Globus pallidus (tissue), 1 donor: ENCODE data around the gene ANKS1B.
"Not testable (repeated sequence)": the region's sequence is repeated elsewhere in the genome, so short reads cannot be mapped to it uniquely, and the experiment has no call there.

Experiments
- DNase-seq: peaks from one replicate; pipeline ENCODE4 v3.0.0-alpha.2; 2015; ENCODE audit warnings: low spot score

ANKS1B gene

DNA sequence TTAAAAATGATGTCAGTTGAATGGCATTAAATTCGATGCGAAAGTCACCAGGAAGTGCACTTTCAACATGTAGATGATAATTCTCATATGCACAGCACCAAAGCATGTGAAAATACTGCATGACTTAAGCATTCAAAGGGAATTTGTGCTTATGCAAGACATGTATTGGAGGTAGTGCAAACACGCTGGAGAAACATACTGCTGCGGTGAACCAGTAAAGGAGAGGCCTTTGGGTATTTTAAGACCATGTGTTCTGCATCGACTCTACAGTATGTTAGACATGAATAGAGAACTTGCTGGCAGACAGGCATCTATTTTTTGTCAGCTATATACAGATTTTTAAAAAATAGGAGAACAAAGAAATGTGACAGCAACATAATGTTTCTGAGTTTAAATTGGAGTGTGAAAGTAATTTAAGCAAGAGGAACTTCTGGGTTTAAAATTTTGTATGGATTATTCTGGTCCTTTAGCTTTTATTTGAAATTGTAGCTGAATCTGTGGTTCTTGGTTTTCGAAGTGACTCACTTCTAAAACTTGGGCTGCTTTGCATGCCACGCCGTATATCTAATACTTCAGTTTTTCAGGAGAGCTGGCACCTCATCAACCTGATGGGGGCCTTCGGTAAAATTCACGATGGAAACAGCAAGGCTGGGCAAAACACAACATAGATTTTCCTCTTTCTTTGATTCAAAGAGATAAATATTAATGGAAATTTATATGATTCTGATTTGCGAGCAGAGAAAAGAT, 930.9 kb downstream of the ANKS1B start:
- DNase-seq: no peak

DNA sequence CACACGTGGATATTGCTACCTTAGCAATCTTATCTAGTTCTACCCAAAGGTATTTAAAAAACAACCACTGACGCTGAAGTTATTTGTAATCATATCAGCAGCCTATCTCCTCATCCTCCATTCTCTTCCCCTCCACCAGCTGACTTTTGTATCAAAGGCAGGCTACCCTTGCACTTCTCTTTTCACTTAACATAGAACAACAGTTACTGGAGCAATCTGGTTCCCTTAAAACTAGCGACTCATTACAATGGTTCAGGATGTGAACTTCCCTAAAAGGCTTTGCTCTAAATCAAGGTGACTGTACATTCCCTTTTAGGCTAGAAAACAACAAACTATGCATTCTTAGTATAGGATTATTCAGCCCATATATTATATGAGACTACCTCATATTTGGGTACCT, 935.0 kb downstream of the ANKS1B start:
- no peak for DNase-seq

DNA sequence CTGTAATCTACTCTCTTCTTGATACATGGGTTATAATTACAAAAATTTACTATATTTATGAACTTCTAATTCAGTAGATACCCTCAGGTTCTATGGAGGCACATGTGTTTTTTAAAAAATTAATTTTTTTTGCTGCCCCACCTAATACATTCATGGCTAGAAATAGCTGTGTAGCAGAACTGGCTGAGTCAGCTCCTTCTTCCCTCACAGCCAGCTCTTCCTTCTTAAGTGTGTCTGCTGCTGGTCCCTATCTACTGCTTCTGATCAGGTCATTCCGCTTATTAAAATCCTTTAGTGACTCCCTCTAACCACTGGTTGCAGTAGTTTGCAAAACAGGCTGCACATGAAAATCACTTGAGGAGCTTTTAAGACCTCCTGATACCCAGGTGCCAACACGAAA, 939.6 kb downstream of the ANKS1B start:
- no peak for DNase-seq

DNA sequence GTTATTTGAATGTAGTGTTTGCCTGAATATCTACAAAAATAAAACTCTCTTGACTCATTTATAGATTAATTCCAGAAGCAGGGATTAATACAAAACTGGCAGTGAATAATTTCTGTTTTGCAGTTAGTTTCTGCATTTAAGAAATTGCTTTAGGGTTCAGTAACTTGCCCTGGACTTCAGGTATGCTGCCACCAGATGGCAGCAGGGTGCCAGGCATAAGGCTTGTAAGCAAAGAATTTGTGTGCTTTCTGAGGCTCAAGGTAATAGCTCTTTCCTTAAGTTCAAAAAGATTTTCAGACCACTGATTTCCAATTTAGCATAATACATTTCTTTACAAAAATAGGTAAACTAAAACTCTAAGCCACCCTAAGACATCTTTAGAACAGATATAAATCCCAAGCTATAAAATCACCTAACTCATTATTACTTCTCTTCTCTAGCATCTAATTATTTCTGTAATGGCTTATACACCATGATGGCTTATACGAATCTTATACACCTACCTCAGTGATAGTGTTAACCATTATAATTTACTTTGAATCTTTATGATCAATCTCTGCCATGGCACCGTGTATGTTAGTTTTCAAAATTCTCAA, 941.3 kb downstream of the ANKS1B start:
- DNase-seq: peak; percentile 51

DNA sequence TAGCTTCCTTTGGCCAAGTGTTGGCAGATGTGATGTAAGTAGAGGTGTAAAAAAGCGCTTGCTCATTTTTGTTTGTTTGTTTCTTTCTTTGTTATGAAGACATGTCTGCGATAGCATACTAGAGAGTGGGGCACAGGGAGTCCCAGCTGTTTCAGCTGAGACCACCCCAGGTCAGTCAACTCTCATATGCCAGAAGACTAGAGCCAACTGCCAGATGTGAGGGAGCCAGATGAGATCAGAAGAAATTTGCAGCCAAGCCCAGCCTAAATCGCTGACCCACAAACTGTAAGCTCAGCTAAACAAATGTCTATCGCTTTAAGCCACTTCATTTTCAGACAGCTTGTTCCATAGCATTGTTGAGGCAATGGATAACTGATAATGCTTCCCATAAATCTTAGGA, 942.5 kb downstream of the ANKS1B start:
- DNase-seq: no peak

DNA sequence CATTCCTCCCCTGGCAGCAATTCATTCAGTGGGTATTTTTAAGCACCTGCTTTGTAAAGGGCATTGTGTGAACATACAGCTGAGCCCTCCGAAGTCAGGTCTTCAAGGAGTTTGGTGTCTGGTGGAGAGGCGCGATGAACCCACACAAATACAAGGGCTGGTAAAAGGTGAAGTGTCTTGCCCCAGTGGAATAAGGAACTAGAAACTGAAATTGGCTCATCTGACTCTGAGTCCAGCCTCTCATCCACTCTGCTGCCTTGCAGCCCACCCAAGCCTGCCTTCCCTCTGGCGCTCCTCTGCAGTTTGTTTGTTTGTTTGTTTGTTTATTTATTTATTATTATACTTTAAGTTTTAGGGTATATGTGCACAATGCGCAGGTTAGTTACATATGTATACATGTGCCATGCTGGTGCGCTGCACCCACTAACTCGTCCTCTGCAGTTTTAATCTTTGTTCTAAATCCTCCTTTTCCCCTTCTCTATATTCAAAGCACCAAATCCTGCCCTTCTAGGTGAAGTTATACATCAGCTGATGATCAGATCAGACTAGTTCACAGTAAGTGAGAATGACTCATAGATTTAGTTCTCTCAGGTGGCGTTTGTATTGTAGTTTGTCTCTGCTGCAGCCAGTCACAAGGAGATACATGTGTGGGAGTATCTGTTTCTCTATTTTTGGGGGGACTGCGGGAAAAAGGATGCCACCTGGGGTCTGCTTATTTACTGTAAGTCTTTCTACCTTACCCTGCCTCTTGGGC, 945.2 kb downstream of the ANKS1B start:
- DNase-seq: no peak

DNA sequence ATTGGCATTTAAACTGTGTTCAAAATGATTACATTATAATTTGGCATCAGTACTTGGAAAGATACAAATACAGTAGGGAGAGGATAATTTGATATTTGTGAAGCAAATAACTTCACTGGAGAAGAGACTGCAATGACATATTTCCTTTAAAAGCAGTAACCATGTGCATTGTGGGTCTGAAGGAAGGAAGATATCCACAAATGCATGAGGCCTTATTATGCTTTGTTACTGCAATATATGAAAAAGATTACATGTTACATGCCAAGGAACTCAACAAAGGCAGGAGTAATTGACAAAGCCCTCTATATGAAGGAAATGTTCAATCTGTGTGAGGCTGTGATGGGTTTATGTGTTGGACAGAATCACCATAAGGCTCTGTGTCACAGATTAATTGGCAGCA, 948.2 kb downstream of the ANKS1B start:
- DNase-seq: no peak

DNA sequence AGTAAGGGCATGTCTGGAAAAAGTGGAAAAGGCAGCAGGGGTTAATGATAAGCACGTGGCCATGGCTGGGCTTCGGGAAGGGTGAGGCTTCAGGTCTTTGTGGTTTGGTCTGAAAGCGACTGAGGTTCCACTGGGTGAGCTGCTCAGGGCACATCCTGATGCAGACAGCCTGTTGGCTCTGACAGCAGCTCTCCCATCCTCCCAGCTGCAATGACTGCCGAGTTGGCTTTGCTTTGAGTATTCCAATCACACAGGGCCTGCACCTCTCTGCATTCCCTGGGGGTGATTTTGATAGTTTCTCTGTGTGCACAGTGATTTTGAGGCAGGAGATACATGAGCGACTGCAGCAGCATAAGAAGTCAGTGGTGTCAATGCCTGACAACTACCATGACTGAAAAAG, 948.9 kb downstream of the ANKS1B start:
- no peak for DNase-seq

DNA sequence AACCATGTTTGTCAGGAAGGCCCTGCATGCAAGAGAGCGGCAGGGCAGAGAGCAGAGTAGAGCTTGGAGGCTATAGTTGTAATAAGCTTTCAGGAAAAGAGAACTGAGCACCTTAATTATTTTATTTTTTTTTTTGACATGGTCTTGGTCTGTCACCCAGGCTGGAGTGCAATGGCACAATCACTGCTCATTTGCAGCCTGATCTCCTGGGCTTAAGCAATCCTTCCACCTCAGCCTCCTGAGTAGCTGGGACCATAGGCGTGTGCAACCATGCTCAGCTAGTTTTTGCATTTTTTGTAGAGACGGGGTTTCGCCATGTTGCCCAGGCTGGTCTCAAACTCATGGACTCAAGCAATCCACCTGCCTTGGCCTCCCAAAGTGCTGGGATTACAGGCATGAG, 950.5 kb downstream of the ANKS1B start:
- not testable (repeated sequence) for DNase-seq

DNA sequence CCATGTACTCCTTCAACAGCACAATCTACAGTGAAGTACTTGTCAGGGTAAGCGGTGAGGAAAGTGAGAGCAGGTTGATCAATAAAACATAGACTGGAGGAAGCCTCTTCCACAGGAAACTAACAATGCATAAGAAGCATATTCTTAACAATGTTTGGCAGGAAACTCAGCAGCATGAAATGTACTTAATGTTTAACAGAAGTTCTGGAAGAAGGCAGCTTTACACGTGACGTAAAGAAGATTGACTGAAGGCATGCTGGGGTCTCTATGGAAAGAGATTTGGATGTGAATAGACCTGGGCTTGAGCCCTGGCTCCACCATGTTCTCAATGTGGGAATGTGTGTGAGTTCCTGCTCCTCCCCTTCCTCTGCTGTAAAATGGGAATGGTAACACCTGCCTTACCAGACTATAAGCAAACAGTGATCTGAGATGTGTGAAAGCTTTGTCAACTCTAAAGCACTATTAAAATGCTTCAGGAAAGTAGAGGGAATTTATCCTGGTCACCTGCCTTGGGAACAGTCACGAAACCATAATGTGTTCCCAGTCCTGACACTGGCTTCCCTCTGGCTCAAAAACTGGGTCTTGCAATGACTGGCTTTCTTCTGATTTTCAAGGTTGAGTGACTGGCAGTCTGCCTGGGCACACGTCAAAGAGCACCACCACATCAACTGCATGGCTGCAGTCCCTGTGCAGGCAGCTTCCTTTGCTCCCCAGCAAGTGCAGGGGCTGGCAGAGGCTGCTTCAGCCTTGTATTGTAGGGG, 955.0 kb downstream of the ANKS1B start:
- no peak for DNase-seq

DNA sequence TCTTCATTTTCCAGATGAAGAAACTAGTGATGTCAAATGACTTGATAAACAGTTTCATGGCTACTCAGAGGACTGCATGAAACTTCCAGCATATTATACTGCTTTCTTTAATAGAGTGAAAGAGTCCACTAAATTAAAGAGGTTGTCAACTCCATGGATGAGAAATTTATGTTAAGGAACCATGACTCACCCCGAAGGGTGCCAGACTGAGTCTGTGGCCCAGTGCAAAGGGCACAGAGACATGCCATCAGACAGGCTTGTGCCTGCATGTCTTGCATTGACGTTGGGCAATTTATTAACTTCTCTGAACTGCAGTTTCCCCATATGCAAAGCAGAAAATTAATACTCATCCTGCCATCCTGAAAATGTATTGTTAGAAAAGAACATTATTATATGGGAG, 957.3 kb downstream of the ANKS1B start:
- DNase-seq: no peak

DNA sequence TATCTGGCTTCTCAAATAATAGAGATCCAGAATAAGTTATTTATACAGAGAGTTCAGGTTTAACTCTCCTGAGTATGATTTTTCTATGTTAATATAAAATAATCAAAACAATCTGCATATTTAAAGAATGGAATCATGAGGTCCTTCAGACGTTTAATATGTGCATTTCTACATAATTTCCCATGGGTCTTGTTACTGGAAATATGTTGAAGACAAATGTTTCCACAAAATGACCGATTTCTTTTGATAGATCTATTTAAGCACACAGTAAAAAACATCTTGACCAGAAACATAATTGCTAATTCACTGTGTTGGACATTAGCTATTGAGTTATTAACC, 957.7 kb downstream of the ANKS1B start:
- DNase-seq: no peak

DNA sequence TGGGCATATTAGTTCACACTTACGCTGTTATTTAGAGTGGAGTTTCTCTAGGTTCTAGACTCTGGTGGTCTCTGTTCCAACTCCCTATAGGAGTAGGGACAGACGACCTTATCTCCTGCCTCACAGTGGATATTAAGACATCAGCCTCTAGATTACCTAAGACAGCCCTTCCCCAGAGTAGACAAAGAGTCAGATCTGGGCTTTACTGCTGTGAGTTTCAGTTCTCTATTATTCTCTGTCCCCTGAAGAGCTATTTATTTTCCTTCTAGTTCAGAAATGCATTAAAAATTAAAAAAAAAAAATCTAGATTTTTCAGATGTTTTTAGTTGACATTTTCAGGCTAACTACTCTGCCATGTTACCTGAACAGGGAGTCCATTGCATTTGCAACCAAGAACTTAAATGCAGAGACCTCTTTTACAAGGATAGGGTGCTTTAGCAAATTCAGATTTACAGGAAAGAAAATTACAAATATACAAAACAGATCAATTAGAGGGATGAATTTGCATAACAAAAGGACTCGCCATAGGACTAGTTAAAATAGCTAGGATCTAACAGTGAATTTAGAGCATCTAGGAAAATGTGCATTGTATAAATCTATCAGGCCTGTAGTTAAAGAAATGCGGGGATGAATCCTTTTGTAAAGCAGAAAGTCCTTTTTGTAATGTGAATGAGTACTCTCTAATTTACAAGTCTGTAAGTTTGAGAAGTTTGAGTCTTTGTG, 958.2 kb downstream of the ANKS1B start:
- DNase-seq: no peak

DNA sequence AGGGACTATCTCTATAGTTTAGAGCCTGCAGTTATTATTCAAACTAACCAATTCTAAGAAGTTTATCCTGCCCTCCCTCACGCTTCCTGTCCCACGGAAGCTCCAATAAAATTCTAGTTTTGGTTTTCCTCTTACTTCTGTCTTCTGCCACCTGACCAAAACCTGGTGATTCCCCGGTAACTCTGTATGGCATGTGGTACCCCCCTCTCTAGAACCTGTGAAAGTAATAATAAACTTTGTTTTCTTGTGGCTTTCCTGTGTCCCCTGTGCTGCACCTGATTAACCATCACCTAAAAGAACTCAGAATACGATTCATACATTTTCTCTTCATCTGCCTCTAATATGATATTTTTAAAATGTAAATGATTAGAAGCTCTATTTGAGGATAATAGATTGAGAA, 959.9 kb downstream of the ANKS1B start:
- no peak for DNase-seq

DNA sequence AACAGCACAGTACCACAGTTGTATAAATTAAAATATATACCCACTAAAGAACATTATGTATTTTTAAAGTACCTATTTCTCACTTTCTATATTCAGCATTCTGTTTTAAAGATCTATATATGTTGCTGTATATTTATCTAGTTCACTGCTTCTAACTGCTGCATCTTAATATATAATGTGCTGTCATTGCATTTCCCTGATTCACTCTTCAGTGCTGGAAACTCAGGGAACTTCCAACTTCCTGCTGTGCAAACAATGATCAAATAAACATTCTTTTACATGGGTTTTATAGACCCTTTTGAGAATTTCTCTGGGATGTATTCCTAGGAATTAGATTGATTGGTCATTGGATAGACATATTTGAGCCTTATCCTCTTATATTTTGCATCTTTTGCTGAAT, 960.5 kb downstream of the ANKS1B start:
- DNase-seq: no peak

DNA sequence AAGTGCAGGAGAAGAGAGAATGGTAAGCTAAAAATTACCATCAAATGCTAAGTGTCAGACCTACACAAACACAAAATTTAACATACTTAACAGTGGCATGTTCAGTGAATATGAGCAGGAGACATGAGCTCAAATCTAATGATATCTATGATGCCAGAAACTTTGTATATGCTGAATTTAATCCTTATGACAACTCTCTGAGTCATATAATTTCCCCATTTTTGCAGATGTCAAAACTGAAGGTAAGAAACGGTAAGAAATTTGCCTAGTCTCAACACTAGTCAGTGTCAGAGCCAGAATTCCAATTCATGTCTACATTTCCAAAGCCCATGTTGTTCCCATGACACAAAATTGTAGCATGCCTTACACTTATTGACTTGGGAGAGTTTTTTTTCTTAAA, 963.9 kb downstream of the ANKS1B start:
- DNase-seq: no peak

DNA sequence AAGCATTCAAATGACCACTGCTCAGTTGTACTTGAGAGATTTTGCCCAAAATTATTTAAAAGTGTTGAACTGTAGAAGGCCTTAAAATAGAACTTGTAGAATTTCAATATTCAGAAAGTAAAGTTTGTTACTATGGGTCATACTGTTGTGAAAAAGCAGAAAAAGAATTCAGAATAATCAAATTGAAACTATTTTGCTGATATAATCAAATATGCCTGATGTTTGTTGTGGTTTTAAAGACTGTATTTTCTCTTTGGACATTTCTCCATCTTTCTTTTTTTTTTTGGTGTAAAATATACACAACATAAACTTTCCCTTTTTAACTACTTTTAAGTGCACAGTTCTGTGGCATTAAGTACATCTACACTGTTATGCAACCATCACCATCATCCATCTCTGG, 964.9 kb downstream of the ANKS1B start:
- DNase-seq: no peak

DNA sequence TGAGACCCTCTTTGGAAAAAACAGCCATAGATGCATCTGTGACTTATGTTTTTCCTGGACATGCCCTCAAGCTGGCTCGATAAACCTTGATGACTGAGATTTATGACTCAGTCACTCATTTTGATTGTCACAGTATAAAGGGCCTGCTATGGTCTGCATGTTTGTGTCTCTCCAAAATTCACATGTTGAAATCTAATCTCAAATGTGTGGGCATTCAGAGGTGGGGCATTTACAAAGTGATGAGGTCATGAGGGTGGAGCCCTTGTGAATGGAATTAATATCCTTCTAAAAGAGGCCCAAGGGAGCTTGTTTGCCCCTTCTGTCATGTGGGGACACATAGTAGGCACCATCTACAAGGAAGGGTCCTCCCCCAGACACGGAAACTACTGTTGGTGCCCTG, 966.8 kb downstream of the ANKS1B start:
- DNase-seq: no peak

DNA sequence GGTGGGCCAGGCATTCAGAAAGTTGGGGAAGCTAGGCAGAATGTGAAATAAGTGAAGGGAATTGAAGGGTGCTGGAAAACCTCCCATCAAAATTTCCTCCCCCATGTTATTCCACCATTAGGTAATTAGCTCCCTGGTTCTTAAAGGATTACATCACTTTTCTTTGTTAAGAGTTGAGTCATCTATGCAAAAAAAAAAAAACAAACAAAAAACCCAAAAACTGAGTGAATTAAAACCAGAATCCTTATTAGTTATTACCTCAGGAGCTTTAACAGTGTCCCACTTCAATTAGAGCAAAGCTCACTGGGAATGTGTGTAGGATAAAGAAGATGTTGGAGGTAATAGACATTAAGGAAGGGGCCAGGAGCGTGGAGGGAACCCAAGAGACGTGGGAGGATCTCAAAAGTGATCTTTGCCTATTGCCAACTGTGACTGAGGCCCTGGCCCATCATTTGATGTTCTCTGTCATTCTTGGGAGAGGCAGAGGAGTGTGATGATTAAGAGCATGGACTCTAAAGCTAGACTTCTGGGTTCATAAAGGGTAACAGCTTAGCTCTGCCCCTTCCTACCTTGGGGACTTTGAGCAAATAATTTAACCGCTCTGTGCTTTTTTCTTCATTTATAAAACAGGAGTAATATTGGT, 975.0 kb downstream of the ANKS1B start:
- DNase-seq: no peak

DNA sequence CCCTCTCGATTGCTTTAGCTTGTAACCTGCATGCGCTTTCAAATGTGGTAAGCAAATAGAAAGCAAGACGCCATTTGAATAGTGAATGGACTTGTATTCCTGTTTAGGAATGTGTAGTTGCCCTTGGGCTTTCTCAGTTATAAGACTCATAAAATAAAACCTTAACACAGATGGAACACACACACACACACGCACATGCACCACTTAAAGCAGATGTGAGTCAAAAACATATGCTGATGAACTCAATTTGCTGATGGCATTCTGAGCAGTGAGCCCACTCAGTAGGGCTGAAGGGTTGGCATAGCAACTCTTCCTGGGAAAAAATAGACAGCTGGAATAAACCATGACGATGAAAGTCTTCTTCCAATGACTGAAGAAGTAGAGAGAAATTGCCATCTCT, 979.1 kb downstream of the ANKS1B start:
- no peak for DNase-seq

DNA sequence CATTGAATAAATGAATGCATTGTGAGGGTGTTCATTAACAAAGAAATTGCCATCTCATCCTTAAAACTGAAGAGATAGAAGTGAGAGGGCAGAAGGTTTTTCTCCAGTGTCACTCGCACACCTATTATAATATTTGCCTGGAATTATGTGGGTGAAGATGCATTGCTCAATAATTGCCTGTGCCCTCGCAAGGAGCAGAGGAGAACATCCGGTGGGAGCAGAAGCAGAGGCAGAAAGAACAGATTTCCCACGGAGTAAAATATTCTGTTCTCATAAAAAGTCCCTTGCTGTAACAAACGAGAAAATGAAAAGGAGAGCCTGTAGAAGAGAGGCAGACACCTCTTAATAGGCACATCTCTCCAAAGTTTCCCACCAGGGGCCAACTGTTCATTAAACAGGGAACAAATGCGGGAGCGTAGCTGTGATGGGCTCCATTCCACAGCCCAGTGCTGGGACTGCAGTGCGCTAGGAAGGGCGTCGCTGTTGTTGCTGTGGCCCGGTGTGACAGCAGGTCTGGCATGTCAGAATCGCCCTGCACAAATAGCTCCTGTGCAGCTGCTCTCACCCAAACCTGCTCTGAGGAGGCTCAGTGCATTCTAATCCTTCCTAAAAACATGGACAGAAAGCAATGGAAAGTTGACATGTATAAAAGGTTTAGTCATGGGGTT, 979.8 kb downstream of the ANKS1B start:
- no peak for DNase-seq
